Glomerular visceral epithelial cell (primary cell): Measurements from ENCODE around the gene C9orf152.
"Not testable (repeated sequence)": the region's sequence is repeated elsewhere in the genome, so short reads cannot be mapped to it uniquely, and the experiment has no call there.

Experiments used
- DNase-seq: peaks from one replicate; pipeline ENCODE4 v3.0.0-alpha.2; 2016; ENCODE audit errors: extremely low spot score

Gene C9orf152, protein sequence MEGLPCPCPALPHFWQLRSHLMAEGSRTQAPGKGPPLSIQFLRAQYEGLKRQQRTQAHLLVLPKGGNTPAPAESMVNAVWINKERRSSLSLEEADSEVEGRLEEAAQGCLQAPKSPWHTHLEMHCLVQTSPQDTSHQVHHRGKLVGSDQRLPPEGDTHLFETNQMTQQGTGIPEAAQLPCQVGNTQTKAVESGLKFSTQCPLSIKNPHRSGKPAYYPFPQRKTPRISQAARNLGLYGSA

GRCh38 chr9:110208031-110208430 lies at the start of gene C9orf152:
Gene C9orf152, minus strand, starts transcription at chr9:110208159. Its CDS starts 580 bp downstream, at chr9:110207579.
- no peak for DNase-seq

DNA sequence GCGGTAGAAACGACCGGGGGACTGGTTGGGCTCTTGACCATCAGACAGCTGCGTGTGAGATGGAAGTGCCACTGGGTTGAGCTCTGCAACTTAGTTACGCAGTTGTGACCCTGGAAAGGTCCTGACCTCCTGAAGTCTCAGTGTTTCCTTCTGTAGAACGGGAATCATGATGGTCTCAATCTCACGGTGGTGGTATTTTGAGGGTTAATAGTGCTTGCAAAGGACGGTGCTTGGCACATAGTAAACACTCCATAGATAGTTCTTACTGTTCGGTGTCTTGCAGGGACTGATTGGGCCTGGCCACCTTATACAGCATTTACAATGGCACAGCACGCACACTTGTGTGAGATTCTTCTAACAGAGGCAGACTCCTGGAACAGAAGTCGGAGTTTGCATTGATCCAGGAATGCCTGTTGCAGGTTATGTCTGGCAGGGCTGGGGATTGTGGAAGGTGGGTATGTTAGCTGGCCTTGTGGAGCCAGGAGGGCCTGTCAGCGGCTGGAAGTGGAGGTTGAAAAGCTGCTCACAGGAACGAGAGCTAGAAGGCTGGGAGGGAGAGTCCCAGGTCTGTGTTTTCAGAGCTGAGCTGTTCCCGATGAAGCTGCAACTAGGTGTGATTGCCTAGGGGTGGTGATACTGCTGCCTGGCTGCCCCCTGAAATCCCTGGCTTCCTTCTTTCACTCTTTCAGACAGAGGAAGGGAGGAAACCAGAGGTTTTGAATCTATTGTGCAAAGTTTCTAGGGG lies 49.3 kb upstream of the C9orf152 start:
- peak; percentile 16 for DNase-seq

GRCh38 chr9:110256380-110257096 lies 48.6 kb upstream of the C9orf152 start, which contains the start of gene TXN:
Gene TXN, minus strand, starts transcription at chr9:110256507. Its CDS starts 72 bp downstream, at chr9:110256435.
- peak; percentile 92 for DNase-seq

DNA sequence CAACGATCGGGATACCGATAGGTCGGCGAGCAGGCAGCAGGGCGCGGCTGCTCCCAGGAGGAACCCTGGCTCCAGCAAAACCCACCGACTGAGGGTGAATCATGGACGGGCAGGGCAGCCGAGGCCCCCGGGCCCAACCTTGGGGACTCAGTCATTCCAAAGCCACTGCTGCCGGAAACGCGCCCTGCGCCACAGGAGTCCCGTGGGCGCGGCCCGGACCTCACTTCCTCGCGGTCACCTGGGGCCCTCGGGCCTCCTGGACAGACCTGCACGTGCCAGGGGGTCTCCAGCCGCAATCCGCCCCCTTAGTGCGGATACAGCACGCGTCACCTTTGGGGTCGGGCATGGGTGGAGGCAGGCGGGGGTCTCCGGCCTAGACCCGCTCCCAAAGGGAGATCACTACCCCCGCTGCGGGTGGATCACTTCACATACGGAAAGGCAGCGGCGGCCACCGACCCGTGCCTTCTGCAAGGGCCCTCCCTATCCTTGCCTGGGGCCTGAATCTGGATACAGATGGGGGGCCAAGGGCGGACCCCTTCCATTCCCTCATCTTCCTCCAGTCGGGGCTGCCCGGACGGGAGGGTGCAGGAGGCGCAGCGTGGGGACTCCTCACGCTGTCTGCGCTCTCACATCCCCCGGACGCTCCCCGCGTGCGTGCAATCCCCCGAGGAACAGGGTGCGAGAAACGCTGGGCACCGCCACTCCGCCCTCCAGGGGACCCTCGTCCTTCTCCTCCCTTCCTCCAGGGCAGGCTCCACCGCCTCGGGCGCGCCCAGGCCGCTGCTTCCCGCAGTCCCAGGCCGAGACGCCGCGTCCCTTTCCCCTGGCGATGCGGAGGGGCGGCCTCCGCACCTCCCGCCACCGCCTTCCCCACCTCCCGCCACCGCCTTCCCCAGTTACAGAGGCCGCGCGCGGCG lies 47.8 kb upstream of the C9orf152 start:
- DNase-seq: peak; percentile 55

- DNase-seq: no peak
Observed at GRCh38 chr9:110255034-110255462, 47.1 kb upstream of the C9orf152 start.

DNA sequence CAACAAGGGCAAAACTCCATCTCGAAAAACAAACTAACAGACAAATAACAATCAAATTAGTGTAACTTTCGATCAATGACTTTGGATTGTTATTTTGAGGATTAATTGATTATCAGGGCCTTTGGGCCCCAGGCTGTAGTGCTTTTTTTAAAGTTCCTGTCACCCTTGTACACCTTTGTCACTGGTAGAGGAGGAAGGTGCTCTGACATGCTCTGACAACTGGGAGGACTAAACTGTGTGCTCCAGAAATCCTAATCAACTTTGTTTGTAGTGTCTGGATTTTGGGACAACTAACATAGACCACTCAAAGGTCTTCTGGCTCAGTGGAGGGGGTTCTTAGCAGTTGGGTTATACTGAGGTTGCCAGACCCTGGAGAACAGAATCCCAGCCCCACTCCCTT lies 46.5 kb upstream of the C9orf152 start:
- DNase-seq: no peak

DNA sequence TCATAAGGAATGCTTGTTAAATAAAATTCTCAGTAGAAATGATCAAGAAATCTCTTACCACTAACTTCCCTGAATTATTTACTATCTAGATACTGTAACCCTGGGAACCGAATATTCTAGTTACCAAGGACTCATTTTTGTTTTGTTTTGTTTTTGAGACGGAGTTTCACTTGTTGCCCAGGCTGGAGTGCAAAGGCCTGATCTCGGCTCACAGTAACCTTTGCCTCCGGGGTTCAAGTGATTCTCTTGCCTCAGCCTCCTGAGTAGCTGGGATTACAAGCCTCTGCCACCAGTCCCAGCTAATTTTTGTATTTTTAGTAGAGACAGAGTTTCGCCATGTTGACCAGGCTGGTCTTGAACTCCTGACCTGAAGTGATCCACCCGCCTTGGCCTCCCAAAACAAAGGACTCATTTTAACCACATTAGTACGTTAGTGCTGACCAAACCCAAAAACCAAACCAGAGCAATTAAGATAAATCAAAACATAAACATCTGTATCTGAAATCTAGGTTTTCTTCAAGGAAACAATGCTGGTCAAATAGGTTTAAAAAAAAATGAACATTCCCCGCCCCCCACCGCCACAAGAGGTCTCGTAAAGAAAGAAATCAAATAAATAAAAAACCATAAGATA lies 44.7 kb upstream of the C9orf152 start:
- peak; percentile 18 for DNase-seq

GRCh38 chr9:110251770-110252169 lies 43.8 kb upstream of the C9orf152 start:
- DNase-seq: not testable (repeated sequence)

DNA sequence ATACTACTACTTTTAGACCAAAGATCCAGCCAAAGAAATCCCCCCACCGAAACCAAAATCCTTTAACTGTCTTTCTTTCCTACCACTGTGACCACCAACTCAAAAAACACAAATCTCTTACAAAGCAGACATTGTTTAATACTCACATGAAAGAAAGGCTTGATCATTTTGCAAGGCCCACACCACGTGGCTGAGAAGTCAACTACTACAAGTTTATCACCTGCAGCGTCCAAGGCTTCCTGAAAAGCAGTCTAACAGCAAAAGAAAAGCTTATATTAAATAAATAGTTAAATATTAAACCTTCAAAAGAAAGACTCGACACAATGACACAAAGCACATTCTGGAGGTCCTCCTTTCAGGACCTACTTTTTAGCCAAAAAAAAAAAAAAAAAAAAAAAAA lies 43.3 kb upstream of the C9orf152 start:
- no peak for DNase-seq

DNA sequence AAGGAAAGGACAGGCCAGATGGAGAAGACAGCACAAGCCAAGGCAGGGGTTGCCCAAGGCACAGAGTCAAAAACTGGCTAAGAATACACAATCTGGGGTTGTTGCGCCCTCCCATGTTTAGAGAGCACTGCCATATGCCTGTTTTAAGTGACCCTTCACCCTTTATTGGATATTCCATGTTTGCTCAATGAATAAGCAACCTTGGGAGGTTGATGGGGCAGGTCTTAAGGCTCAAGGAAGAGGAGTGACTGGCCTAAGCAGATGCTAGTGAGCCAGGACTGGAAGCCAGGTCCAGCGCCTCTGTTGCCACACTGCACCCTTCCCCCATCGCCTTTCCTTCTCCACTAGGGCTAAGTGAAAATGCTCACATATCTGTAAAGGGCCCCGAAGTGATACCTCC lies 41.6 kb upstream of the C9orf152 start:
- DNase-seq: no peak

DNA sequence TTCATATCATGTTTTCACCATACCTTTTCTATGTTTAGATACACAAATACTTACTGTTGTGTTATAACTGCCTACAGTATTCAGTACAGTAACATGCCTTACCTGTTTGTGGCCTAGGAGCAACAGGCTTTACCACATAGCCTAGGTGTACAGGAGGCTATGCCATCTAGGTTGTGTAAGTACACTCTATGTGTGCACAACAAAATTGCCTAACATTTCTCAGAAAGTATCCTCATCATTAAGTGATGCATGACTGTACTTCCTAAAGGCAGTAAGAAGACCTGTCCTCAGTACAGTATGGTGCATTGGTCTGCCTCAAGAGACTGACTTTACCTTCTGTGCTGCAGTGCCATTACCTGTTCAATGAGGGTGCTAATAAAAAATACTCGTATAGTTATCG lies 40.4 kb upstream of the C9orf152 start:
- no peak for DNase-seq

GRCh38 chr9:110246214-110246613 lies 38.3 kb upstream of the C9orf152 start:
- no peak for DNase-seq

DNA sequence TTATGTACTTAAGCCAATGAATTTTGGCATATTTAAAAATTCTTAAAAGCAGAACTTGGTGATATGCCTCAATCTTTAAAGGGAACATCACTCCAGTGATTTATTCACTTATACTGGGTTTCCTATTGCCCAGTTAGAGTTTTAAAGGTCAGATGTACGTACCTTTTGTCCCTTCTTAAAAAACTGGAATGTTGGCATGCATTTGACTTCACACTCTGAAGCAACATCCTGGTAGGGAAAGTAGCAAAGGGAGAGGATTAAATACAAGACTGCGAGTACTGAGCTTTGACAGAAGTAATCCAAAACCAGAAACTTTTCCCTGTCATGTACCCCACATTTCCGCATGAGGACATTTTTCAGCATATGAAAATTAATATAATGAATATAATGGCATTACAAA lies 36.7 kb upstream of the C9orf152 start:
- no peak for DNase-seq

DNA sequence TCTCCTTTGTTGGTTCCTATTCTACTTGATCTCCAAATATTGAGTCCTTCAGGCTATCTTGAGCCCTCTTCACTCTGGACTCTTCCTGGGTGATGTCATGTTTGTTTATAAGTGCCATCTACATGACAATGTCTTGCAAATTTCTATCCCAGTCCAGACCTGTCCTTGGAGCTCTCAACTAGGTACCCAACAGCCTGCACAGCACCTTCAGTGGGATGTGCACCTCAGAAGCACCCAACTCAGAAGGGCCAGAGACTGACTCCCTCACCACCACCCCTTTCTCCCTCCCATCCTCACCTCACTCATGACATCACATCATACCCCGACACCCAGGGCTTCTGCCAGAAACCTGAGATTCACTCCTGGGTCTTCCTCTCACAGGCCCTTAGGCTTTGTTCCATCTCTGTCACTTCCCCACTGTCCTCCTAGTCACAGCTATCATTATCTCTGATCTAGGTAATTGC lies 33.9 kb upstream of the C9orf152 start:
- no peak for DNase-seq

DNA sequence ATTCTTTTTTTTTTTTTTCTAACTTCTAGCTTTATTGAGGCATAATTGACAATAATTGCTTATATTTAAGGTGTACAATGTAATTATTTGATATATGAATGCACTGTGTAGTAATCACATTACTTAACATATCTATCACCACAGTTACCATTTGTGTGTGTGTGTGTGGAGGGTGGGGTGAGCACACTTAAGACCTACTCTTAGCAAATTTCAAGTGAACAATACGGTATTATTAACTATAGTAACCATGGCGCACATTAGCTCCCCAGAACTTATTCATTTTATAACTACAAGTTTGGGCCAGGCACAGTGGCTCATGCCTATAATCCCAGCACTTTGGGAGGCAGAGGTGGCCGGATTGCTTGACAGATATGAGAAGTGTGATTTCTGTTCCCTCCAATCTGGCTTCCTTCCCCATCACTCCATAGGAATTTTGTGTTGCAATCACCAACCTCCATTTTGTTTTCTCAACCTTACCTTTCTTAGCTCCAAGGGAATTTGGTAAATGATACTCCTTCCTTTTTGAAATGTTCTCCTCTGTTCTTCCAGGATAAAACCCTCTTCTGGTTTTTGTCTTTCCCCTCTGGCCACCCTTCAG lies 33.4 kb upstream of the C9orf152 start:
- no peak for DNase-seq

DNA sequence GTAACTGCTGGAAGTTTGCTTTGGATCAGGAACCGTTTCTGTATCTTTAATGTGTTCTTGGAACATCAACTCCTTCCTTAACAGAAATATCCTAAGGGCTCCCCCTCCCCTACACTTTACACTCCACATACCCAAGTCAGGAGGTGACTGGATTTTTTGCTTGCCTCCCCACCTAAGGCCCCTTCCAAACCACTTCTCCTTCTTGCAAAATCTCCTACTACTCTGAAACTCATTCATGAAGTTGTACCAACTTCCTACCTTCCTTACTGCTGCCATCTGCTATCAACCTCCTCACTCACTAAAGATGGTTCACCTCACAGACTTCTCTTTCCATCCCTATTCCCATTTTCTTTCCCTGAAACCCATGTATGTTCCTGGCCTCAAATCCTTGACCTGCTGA lies 32.2 kb upstream of the C9orf152 start:
- DNase-seq: no peak

- no peak for DNase-seq
Observed at GRCh38 chr9:110228321-110228720, 20.4 kb upstream of the C9orf152 start.

DNA sequence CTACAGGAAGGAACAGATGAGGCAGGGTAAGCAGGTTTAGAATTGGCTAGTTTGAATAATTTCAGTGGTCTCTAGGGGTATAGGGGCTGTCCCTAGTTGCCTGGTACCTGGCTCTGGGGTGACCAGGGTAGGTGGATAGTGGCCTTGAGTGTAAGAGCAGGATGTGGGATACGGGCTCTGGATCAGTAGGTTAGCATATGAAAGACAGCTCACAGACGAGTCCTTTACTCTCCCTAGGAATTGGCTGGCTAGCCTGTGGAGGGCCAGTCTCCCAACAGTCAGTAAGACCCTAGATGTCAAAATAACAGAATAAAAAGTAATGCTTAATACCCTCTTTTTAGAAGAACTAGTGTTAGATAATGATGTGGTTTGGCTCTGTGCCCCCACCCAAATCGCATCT lies 16.6 kb upstream of the C9orf152 start:
- DNase-seq: no peak

GRCh38 chr9:110220809-110221208 lies 12.8 kb upstream of the C9orf152 start:
- no peak for DNase-seq

- DNase-seq: peak; percentile 45
Observed at GRCh38 chr9:110217656-110218099, 9.7 kb upstream of the C9orf152 start.
